Thoracic aorta (tissue), 2 donors: ENCODE measurements around the gene UCKL1. TPM values are rescaled to one million over a fixed set of nuclear protein-coding genes. Genes with fewer than 3 reads are reported as not detected.
A peak's percentile ranks its signal among the peaks of the same experiment; 100 is the strongest.

ENCODE experiments used
- ATAC-seq: fragments of 150-250 bp; one replicate; pipeline ENCODE4 v1.8.0; 2017; ENCODE audit warnings: low read depth; ENCODE audit not compliant: insufficient number of reproducible peaks, low FRiP score
- DNase-seq: peaks from one replicate; pipeline ENCODE4 v3.0.0-alpha.2; 2020; ENCODE audit warnings: low spot score
- H3K27ac ChIP-seq, 2 donors: fragments of 200-600 bp; sonication (generic); 1 replicate in 1 of 2; 2 replicates in 1 of 2; pipeline ENCODE4 v1.5.1; 2016; ENCODE audit warnings: mild to moderate bottlenecking in 2 of 2, moderate library complexity in 2 of 2
- H3K27me3 ChIP-seq: fragments of 200-600 bp; sonication (generic); replicated peaks from 2 replicates; pipeline ENCODE4 v1.6.0; 2016; ENCODE audit warnings: mild to moderate bottlenecking; ENCODE audit not compliant: insufficient read depth
- H3K36me3 ChIP-seq: fragments of 200-600 bp; sonication (generic); one replicate; pipeline ENCODE4 v1.5.1; 2016
- H3K4me1 ChIP-seq, 2 donors: fragments of 200-600 bp; sonication (generic); 1 replicate in 1 of 2; 2 replicates in 1 of 2; pipeline versions ENCODE4 v1.5.1 to v1.6.0; 2016; ENCODE audit warnings: low read depth in 2 of 2, mild to moderate bottlenecking in 1 of 2; ENCODE audit not compliant: control insufficient read depth in 1 of 2
- H3K4me3 ChIP-seq: fragments of 200-600 bp; sonication (generic); 2 replicates; pipeline ENCODE4 v1.5.1; 2016; ENCODE audit warnings: mild to moderate bottlenecking
- H3K9me3 ChIP-seq: fragments of 200-600 bp; sonication (generic); 2 replicates; pipeline ENCODE4 v1.5.1; 2016
- CTCF ChIP-seq: fragments of 200-600 bp; sonication (generic); IDR thresholded peaks from one replicate; pipeline ENCODE4 v1.5.1; 2019; ENCODE audit warnings: antibody characterized with exemption
- total RNA-seq, 2 donors: library from RNA; depleted of rRNA; stranded (reverse); fragments of >200 nt; gene quantifications; one replicate each; pipeline versions ENCODE4 v1.1.0 to v1.2.3, GENCODE V29; 2016

UCKL1 gene
- total RNA-seq, 2 donors from 2014 or later: 27.3 to 40.5 TPM

- peak overlapping the region; percentile 54 to 75 for H3K27ac ChIP-seq
- no peak for ATAC-seq
- H3K9me3 ChIP-seq: no peaks in the 10 kb centered on the region
- DNase-seq: no peak
- H3K36me3 ChIP-seq: peaks cover under 1% of the 10 kb centered on the region
- peaks cover 46 to 71% of the 10 kb centered on the region in 2 donors for H3K4me1 ChIP-seq
- TF ChIP-seq CTCF: no peak
- H3K27me3 ChIP-seq: no peaks in the 10 kb centered on the region
- H3K4me3 ChIP-seq: no peak overlapping the region
Observed at GRCh38 chr20:63950701-63951397, 5.4 kb downstream of the UCKL1 start.

- peaks cover 33 to 50% of the 10 kb centered on the region in 2 donors for H3K4me1 ChIP-seq
Observed at GRCh38 chr20:63947638-63948456, 8.4 kb downstream of the UCKL1 start.

GRCh38 chr20:63946986-63947637 lies 9.1 kb downstream of the UCKL1 start:
- Histone ChIP-seq H3K36me3 (peaks cover 32% of the 10 kb centered on the region), H3K4me1 (peaks cover 33 to 49% of the 10 kb centered on the region in 2 donors), H3K4me3 (no peak overlapping the region), H3K9me3 (no peaks in the 10 kb centered on the region), H3K27ac (no peak overlapping the region), H3K27me3 (no peaks in the 10 kb centered on the region)
- no peak for TF ChIP-seq CTCF
- DNase-seq (no peak), ATAC-seq (no peak)

More at GRCh38 chr20:63947638-63948456, 8.4 kb downstream of the UCKL1 start:
- no peaks in the 10 kb centered on the region for H3K9me3 ChIP-seq
- no peak for TF ChIP-seq CTCF
- H3K36me3 ChIP-seq: peaks cover 28% of the 10 kb centered on the region
- ATAC-seq: no peak
- DNase-seq: no peak
- peak overlapping the region; percentile 57 for H3K4me3 ChIP-seq
- peak overlapping the region in 1 of 2 donors; percentile 12 for H3K27ac ChIP-seq
- no peaks in the 10 kb centered on the region for H3K27me3 ChIP-seq

GRCh38 chr20:63945921-63946920 lies 10.0 kb downstream of the UCKL1 start:
- ATAC-seq: no peak

More at GRCh38 chr20:63945921-63946920, 10.0 kb downstream of the UCKL1 start:
- no peak for DNase-seq
- TF ChIP-seq CTCF: no peak
- Histone ChIP-seq H3K4me3 (no peak overlapping the region), H3K4me1 (peaks cover 24 to 40% of the 10 kb centered on the region in 2 donors), H3K9me3 (no peaks in the 10 kb centered on the region), H3K27ac (no peak overlapping the region), H3K27me3 (no peaks in the 10 kb centered on the region), H3K36me3 (peaks cover 32% of the 10 kb centered on the region)
